A673 (cell line): ENCODE results near the gene TACC3.

Experiments used
- EZH2 ChIP-seq: fragments of 200-600 bp; sonication (generic); IDR thresholded peaks from 2 replicates; pipeline ENCODE4 v1.6.1; 2017; ENCODE audit warnings: borderline replicate concordance, low read depth, mild to moderate bottlenecking, mixed read lengths, antibody characterized with exemption, low read length; ENCODE audit not compliant: poor library complexity, severe bottlenecking
- TF ChIP-seq, protein P1 (sequence below): fragments of 300-800, 200-600 bp; sonication (generic); conservative IDR thresholded peaks from 2 replicates; pipeline ENCODE4 v1.5.1; 2017; ENCODE audit warnings: low read depth, mild to moderate bottlenecking, antibody characterized with exemption, low read length, moderate library complexity, mixed read lengths

DNA sequence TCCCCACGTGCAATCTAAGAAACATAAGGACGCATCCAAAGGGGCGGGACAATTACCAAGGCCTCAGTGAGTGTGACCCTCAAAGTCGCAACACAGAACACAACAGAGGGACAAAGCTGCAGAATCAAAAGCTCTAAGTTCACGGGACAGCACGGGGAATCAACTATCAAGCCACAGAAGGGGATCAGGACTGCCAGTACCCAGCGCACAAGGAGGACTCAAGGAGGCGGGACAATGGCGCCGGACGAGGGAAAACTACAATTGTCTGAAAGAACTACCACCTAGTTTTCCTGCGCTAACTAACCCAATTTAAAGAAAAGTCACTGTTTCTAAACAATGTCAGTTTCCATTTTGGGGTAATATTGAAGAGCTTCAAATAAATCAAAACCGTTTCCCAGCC is 38.5 kb upstream of the TACC3 start:
- TF ChIP-seq EZH2, result no peak
- TF ChIP-seq, protein P1, sequence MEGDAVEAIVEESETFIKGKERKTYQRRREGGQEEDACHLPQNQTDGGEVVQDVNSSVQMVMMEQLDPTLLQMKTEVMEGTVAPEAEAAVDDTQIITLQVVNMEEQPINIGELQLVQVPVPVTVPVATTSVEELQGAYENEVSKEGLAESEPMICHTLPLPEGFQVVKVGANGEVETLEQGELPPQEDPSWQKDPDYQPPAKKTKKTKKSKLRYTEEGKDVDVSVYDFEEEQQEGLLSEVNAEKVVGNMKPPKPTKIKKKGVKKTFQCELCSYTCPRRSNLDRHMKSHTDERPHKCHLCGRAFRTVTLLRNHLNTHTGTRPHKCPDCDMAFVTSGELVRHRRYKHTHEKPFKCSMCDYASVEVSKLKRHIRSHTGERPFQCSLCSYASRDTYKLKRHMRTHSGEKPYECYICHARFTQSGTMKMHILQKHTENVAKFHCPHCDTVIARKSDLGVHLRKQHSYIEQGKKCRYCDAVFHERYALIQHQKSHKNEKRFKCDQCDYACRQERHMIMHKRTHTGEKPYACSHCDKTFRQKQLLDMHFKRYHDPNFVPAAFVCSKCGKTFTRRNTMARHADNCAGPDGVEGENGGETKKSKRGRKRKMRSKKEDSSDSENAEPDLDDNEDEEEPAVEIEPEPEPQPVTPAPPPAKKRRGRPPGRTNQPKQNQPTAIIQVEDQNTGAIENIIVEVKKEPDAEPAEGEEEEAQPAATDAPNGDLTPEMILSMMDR, result no peak
